ENCODE data around the gene TFDP1.
"Not testable (repeated sequence)": the region's sequence is repeated elsewhere in the genome, so short reads cannot be mapped to it uniquely, and the experiment has no call there.

Gene TFDP1

DNA sequence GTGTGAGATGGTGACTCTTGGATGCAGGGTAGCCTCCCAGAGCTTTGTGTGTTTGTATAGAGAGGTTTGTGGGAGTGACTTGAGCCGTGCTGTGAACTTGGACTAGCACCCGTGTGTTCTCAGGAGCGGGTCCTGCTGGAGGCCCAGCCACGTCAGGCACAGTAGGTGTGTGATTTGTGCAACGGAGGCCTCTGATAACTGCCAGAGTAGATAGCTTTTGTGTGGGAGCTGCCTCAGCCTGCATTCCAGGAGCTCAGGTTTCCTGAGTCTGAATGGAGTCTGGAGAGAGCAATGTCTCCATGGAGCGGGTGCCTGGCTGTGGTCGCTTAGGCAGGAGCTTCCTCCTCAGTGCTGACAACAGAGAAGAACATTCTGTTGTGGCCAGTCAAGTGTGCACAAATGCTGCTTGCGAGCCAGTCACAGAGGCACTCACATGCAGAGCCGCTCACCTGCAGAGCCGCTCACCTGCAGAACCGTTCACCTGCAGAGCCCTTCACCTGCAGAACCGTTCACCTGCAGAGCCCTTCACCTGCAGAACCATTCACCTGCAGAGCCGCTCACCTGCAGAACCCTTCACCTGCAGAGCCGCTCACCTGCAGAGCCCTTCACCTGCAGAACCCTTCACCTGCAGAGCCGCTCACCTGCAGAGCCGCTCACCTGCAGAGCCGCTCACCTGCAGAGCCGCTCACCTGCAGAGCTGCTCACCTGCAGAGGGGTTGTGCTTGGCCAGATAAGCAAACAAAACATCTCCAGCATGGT is 32.6 kb downstream of the TFDP1 start:
- DNase-seq (ENCODE audit: low read depth in 2 of 2), result no peak

- DNase-seq (ENCODE audit: low read depth in 2 of 2), result no peak
Measured at GRCh38 chr13:113617961-113618360, 33.4 kb downstream of the TFDP1 start.

GRCh38 chr13:113618455-113618854 is 33.9 kb downstream of the TFDP1 start:
- no peak for DNase-seq (ENCODE audit: low read depth in 2 of 2)

DNA sequence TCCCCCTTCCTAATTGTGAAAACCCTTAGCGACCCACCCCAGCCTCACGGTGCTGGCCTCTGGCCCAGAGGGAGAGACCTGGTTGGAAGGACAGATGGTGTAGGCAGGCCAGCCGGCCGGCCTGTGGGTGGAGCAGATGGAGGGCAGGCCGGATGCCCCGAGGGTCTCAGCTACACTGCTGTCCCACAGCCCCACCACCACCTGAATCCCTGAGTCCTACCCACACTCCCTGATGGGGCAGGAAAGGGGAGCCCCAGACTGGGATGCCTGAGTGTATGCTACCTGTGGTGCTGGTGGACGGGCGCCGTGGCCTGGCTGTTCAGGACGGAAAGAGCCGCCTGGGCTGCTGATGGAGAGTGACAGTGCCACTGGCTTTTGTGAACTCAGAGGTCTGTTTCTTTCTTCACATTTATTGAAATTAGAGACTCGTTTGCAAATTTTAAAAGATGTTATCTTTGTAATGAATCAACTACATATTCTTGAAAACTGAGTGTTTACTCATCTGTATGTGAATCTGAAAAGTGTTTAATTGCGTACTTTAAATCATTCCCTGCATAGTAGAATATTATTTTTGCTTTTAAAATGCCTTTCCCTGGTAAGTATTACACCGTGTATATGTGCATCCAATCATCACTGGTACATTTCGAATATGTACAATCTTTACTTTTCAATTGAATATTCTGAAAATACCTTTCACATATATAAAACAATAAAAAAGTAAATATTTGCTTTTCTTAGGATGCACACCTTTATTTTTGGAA is 35.7 kb downstream of the TFDP1 start:
- DNase-seq (ENCODE audit: low read depth in 2 of 2), result no peak

DNA sequence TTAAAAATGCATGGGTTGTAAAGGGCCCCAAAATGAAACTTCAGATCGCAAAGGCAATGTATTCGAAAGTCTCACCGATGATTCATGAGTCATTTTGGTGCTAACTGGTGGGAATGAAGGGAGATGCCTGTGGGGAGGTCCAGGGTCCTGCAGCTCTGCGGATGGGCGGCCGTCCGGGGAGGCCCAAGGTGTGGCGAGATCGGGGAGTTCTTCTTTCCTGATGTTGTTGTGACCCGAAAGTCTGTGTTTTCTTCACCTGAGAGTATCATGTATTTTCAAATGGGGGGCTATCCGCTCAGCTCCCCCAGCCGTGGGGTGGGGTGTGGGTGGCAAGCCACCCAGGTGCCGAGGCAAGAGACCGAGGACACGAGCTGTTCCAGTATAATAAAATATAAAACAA is 36.5 kb downstream of the TFDP1 start:
- DNase-seq (ENCODE audit: low read depth in 2 of 2), result no peak

DNA sequence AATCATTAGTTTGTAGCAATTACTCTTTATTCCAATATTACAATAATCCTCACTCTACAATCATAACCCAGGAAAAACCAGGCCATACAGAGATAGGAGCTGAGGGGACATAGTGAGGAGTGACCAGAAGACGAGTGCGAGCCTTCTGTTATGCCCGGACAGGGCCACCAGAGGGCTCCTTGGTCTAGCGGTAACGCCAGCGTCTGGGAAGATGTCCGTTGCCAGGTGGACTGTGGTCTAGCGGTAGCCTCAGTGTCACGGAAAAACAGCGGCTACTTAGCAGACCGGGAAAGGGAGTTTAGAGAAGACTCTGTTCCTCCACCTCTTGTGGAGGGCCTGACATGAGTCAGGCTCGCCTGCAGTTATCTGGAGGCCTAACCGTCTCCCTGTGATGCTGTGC is 36.9 kb downstream of the TFDP1 start:
- DNase-seq (ENCODE audit: low read depth in 2 of 2), result not testable (repeated sequence)

GRCh38 chr13:113621986-113622550 is 37.5 kb downstream of the TFDP1 start:
- DNase-seq (ENCODE audit: low read depth in 2 of 2), result not testable (repeated sequence)

DNA sequence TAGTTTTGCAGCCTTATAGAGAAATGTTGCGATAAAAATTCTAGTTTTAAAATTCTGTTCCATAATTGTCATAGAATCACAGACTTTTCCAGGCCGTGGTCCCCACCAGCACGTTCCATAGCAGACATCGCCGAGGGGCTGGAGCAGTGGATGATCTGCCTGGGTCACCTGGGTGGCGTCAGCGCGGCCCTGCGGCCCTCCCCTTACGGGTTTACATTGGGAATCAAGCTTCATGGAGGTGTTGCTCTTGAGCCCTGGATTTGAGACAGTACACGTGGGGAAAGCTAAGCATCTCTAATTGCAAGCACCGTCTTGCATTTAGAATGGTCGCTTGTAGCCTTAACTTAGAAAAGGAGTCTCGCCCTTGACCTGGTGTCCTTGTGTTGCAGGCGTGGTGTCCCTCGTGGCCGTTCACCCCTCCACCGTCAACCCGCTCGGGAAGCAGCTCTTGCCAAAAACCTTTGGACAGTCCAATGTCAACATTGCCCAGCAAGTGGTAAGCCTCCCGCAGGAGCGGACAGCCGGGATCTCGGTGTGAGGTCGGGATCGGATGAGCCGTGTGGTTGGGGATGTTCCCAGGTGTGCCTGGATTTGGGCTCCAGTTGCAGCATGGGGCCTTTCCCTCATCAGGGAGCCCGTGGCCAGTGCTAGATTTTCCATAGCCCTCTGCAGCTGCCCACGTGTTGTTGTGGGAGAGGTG is 38.4 kb downstream of the TFDP1 start:
- no peak for DNase-seq (ENCODE audit: low read depth in 2 of 2)

DNA sequence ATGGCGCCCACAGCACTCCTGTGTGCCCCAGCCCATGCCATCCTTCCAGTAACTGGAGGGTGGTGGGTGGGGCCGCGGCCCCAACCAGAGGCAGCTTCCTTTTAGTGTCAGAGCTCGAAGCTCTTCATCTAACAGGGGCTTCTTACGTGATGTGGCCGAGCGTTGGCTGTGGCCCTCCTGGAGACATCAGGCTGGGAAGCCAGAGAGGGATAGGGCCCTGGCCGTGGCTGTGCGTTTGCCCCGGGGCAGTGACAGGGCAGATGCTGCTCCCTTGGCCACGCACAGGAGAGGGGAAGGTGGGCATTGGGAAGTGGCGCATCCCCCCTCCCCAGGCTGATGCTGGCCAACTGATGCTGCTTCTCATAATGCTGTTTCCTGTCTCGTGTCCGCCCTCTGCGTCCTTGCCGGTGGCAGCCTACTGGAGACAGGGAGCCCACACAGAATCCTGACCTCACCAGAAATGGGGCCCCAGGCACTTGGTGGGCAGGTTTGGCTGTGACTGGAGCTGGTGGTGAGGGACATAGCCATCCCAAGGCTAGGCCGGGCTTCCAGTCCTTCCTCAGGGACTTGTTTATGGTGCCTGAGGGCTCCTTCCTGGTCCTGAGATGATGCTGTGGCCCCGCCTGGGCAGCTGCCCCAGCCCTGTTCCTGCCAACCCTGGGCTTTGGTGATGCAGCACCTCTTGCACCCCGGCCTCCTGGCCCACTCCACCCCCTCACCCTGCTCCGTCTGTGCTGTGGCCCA is 39.1 kb downstream of the TFDP1 start:
- no peak for DNase-seq (ENCODE audit: low read depth in 2 of 2)

GRCh38 chr13:113624235-113624587 is 39.7 kb downstream of the TFDP1 start:
- DNase-seq (ENCODE audit: low read depth in 2 of 2), result no peak

GRCh38 chr13:113624640-113625304 is 40.2 kb downstream of the TFDP1 start:
- DNase-seq (ENCODE audit: low read depth in 2 of 2), result not testable (repeated sequence)

- no peak for DNase-seq (ENCODE audit: low read depth in 2 of 2)
Measured at GRCh38 chr13:113625965-113626721, 41.6 kb downstream of the TFDP1 start.

- no peak for DNase-seq (ENCODE audit: low read depth in 2 of 2)
Measured at GRCh38 chr13:113627136-113627535, 42.6 kb downstream of the TFDP1 start.

DNA sequence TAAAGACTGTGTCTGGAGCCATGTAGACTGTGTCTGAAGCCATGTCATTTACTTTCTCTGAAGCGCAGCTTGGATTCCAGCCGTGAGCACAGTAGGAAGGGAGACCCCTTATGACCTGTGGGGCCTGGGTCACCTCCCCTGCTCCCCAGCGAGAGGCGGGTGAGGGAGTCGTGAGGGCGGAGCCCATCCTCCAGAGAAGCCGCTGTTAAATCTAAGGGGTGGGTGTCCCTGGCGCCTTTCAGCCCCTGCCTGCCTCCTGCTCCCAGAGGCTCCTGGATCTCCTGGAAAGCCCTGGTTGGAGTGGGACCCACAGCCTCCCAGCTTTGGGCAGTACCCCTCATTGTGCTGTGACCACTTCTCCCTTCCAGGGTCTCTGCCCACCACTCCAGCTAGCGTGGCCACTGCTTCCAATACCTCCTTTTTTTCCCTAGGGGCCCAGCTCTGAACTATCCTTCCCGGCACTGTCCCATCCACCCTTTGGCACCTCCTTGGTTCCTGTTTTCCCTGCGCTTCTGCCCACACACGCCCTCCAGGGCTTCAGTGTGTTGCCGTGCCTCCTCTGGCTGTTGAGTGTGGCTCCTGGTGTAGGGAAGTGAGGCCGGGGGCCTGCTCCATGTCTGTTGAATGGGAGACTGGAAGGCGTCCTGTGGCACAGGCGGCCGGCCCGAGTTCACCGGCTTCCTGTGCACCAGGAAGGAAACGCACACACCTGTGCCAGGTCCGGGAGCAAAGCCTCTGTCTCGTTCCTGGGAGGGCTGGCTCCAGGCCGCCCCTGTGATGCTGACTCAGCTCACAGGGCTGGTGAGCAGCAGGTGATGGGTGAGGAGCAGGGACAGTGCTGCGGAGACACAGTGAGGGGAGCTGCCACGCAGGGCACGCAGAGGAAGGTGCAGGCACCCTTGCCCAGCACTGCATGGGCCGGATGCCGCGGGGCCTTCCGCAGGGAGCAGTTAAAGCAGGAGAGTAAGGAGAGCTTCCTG is 44.0 kb downstream of the TFDP1 start:
- DNase-seq (ENCODE audit: low read depth in 2 of 2), result no peak

DNA sequence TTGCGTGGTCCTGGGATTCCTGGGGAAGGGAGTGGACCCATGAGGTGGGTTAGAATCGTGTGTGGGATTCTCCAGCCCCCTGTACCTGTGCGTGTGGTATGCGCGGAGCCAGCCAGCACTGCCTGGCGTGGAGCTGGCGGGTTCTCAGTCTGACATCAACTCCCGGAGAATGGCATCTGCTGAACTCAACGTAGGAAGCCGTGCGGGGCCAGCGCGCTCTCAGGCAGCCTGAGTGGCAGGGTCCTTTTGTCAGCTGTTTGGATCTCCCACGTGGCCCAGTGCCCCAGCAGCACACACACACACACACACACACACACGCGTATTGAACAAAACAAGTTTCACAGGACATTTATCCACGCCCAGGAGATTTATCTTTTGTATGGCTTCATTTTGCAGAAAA is 45.3 kb downstream of the TFDP1 start:
- DNase-seq (ENCODE audit: low read depth in 2 of 2), result no peak

DNA sequence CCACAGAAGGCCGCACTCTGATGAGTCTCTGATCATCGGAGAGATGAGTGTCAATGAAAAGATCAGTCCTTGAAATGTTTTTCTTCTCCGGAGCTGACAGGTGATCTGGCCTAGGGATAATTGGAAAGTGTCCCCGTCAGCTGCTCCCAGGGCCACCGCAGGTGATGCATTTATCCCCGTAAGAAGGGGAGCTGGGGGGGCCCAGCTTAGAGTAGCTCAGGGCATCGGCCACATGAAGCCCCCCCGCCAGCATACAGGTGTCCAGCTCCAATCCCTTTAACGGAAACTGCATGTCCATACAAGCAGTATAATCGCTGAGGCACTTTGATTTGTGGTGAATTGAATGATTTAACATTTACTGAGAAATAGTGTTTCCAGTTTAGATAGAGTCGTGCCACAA is 45.7 kb downstream of the TFDP1 start:
- no peak for DNase-seq (ENCODE audit: low read depth in 2 of 2)

- no peak for DNase-seq (ENCODE audit: low read depth in 2 of 2)
Measured at GRCh38 chr13:113630804-113631203, 46.3 kb downstream of the TFDP1 start.

- no peak for DNase-seq (ENCODE audit: low read depth in 2 of 2)
Measured at GRCh38 chr13:113631341-113632095, 47.0 kb downstream of the TFDP1 start.
